Measurements from ENCODE around the gene VPS9D1.

DNA sequence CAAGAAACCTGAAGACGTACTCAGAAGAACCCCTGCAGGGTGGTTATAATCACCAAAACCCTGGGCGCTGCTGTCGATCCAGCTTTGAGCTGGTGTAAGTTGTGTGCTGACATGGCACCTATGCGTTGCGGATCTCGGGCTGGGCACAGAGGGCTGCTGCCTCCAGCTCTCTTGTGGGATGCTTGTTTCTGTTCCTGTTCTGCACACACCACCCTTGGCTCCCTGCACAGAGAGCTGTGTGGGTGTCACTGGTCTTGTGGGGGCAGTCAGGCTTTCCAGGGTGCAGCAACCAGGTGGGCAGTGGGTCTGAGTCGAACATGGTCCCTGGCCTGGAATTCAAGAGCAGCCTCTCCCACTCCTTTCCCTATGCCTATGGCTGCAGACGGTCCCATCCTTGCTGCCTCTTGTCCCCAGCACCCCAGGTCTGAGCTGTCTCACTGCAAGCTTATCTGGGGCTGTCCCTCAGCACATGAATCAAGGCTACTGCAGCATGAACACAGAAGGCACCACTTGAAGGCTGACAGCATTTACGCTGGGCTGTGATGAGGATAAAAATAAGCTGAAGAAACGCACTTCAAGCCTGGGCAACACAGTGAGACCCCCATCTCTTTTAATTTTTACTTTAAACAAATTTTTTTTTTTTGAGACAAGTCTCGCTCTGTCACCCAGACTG, 20.8 kb upstream of the VPS9D1 start:
- TF ChIP-seq RAD21 (conservative IDR thresholded peaks at IDR 0.05), result no peak
- TF ChIP-seq EP300 (conservative IDR thresholded peaks at IDR 0.05; ENCODE audit: poor library complexity, severe bottlenecking), result no peak
- TF ChIP-seq, protein P1, sequence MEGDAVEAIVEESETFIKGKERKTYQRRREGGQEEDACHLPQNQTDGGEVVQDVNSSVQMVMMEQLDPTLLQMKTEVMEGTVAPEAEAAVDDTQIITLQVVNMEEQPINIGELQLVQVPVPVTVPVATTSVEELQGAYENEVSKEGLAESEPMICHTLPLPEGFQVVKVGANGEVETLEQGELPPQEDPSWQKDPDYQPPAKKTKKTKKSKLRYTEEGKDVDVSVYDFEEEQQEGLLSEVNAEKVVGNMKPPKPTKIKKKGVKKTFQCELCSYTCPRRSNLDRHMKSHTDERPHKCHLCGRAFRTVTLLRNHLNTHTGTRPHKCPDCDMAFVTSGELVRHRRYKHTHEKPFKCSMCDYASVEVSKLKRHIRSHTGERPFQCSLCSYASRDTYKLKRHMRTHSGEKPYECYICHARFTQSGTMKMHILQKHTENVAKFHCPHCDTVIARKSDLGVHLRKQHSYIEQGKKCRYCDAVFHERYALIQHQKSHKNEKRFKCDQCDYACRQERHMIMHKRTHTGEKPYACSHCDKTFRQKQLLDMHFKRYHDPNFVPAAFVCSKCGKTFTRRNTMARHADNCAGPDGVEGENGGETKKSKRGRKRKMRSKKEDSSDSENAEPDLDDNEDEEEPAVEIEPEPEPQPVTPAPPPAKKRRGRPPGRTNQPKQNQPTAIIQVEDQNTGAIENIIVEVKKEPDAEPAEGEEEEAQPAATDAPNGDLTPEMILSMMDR (IDR thresholded peaks at IDR 0.05; ENCODE audit: poor library complexity, severe bottlenecking), result no peak
- no peak for TF ChIP-seq SMC3 (conservative IDR thresholded peaks at IDR 0.05; ENCODE audit: poor library complexity)
- TF ChIP-seq, protein P2, sequence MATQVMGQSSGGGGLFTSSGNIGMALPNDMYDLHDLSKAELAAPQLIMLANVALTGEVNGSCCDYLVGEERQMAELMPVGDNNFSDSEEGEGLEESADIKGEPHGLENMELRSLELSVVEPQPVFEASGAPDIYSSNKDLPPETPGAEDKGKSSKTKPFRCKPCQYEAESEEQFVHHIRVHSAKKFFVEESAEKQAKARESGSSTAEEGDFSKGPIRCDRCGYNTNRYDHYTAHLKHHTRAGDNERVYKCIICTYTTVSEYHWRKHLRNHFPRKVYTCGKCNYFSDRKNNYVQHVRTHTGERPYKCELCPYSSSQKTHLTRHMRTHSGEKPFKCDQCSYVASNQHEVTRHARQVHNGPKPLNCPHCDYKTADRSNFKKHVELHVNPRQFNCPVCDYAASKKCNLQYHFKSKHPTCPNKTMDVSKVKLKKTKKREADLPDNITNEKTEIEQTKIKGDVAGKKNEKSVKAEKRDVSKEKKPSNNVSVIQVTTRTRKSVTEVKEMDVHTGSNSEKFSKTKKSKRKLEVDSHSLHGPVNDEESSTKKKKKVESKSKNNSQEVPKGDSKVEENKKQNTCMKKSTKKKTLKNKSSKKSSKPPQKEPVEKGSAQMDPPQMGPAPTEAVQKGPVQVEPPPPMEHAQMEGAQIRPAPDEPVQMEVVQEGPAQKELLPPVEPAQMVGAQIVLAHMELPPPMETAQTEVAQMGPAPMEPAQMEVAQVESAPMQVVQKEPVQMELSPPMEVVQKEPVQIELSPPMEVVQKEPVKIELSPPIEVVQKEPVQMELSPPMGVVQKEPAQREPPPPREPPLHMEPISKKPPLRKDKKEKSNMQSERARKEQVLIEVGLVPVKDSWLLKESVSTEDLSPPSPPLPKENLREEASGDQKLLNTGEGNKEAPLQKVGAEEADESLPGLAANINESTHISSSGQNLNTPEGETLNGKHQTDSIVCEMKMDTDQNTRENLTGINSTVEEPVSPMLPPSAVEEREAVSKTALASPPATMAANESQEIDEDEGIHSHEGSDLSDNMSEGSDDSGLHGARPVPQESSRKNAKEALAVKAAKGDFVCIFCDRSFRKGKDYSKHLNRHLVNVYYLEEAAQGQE (IDR thresholded peaks at IDR 0.05; ENCODE audit: borderline replicate concordance), result no peak
- TF ChIP-seq EZH2 (IDR thresholded peaks at IDR 0.05; ENCODE audit: borderline replicate concordance, insufficient read depth, low read length, poor library complexity, severe bottlenecking), result no peak
- no peak for TF ChIP-seq POLR2AphosphoS5 (IDR thresholded peaks at IDR 0.05)

Measured in neural cell (in vitro differentiated cells).